ENCODE results near the gene MYH9. TPM values are rescaled to one million over a fixed set of nuclear protein-coding genes. Genes with fewer than 3 reads are reported as not detected.
"Not testable (repeated sequence)": the region's sequence is repeated elsewhere in the genome, so short reads cannot be mapped to it uniquely, and the experiment has no call there.

Gene MYH9
- total RNA-seq, 2 donors from 2014 or later: 581 to 641 TPM

DNA sequence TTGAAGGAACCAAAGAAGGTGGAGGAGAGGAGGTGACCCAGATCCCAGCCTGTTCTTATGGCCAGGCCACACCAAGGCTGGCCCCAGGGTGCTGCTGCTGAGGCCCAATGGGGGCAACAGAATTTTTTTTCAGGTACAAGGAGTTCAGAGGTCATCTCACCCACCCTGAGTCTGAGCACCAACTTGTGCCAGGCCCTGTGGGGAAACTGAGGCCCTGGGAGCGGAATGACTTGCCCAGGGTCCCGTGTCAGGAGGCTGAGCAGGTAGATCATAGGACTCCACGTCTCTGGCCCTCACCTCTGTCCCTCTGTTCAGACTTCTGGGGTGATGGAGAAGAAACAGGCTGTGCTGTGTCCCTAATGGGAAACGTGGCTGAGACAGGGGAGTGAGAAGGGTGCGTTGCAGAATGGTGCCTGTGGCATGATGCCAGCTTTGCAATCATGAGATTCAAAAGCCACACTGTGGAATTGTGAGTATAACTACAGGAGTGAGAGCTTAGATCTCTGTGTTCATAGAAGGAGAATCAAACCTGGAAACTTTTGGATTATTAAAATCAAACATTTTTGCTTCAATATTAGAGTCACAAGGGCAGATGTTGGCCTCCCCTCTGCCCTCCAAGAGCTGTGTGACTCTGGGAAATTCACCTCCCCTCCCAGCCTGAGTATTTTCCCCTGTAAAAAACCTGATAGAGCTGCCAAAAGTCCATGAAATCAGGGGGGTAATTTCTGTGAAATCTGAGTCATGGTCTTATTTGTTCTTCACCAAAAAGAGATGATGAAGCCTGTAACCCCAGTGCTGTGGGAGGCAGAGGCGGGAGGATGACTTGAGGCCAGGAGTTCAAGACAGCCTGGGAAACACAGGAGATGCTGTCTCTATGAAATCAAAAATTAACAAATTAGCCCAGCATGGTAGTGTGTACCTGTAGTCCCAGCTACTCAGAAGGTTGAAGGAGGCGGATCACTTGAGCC lies 134.0 kb downstream of the MYH9 start:
- intact Hi-C loops (cut with DNase I, micrococcal nuclease): no loop called here
- DNase-seq (no peak), ATAC-seq (no peak)

DNA sequence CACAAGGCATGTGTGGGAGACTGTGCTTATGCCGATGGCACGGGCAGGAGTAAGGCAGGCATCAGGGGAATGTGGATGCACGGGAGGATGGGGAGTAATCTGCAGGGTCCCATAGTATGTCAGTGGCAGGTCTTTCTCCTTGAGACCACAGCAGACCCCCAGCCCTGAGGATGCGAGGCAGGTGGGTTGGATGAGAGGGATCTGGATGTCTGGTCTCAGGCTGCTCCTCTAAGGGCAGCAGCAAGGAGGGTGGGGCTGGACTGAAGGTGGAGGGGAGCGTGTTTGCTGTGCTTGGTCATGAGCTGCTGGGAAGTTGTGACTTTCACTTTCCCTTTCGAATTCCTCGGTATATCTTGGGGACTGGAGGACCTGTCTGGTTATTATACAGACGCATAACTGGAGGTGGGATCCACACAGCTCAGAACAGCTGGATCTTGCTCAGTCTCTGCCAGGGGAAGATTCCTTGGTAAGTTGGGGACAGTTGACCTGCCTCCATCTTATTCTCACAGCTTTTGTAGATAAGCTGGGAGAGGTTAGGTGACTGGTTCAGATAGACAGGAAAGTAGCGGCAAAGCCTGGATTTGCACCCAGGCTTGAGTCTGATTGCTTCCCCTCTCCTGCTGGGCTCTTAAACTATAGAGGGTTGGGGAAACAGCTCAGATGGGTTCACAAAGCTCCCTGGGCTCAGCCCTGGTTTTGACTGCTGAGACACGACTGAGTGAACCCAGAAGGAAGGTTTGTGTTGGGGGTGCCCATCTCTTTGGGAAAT lies 134.8 kb downstream of the MYH9 start, which contains the start of gene APOL1:
APOL1 (plus strand) TSS at position 380 of the 769 bp plus-strand sequence. CDS start 1,823 bp downstream, outside the sequence.
- ATAC-seq (peak; percentile 94), DNase-seq (peak; percentile 56 to 79)
- intact Hi-C loops (cut with DNase I, micrococcal nuclease): no loop called here

DNA sequence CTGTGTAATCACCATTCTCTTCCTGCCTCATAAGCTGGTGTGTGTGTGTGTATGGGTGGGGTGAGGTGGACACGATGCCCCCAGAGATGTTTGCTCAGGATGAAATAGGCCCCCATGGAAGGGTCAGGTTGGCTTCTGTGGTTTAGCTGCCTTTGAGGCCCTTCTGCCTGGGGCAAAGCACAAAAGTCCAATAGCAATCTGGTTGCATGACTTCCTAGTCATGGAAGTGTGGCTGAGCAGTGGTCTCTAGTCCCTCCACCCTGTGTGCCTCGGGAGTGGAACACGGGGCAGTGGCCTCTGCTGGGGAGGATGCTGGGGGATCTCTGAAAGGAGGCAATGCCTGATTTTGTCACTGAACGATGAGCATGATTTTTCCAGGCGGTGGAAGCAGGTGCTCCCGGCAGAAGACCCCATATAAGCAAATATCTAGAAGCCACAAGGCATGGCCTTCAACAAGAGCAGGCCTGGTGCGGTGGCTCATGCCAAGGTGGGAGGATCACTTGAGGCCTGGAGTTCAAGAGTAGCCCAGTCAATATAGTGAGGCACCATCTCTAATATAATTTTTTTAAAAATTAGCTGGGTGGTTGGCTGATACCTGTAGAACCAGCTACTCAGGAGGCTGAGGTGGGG lies 135.7 kb downstream of the MYH9 start:
- ATAC-seq; intact Hi-C loops (cut with DNase I, micrococcal nuclease); DNase-seq: not testable (repeated sequence)

DNA sequence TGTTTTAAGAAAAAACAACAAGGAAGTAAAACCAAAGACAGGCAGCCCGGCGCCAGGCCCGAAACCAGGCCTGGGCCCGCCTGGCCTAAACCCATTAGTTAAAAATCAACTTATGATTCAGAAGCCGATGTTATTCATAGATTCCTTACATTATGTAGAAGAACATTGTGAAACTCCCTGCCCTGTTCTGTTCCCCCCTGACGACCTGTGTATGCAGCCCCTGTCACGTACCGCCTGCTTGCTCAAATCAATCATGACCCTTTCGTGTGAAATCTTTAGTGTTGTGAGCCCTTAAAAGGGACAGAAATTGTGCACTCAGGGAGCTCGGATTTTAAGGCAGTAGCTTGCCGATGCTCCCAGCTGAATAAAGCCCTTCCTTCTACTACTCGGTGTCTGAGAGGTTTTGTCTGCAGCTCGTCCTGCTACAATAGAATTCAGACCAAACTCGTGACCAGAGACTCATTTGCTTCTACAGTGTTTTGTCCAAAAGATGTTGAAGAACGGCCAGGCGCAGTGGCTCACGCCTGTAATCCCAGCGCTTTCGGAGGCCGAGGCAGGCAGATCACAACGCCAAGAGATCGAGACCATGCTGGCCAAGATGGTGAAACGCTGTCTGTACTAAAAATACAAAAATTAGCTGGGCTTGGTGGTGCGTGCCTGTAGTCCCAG lies 137.3 kb downstream of the MYH9 start:
- intact Hi-C loops (cut with DNase I, micrococcal nuclease); ATAC-seq; DNase-seq: not testable (repeated sequence)

DNA sequence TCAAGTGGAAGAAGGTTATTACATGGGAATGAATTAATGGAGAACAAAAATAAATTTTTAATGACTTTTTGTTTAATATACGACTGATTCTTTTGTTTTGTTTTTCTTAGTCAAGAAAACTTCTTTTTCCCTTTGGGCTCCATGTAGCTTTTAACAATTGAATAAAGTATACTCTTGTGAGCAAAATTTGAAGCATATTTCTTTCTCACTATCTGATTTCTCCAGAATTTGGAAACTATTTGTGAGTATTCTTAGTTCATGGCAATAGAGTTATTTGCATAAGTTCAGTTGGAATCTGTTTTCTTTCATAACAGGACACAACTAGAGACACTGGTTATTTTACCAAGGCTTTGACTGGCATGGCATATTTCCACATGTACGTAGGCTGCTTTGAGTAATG lies 138.6 kb downstream of the MYH9 start:
- no peak for ATAC-seq
- intact Hi-C loops (cut with DNase I, micrococcal nuclease): no loop called here
- no peak for DNase-seq

DNA sequence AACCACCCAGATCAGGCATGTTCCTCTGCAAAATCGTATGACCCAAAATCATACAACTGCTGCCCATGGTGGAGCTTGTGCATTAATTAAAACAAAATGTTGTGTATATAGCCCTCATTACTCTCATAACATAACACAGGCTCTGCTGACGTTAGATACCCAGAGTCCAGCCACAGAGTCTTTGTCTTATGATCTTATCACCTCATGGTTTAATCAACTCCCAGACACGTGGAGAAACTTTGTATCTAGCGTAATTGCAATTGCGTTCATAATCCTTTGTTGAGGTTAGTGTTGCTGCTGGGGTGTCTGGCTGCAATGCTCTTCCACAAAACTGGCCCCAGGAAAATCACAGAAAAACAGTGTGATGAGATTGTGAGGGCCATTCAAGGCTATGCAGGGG lies 139.8 kb downstream of the MYH9 start:
- DNase-seq: no peak
- intact Hi-C loops (cut with DNase I, micrococcal nuclease): no loop called here
- no peak for ATAC-seq

DNA sequence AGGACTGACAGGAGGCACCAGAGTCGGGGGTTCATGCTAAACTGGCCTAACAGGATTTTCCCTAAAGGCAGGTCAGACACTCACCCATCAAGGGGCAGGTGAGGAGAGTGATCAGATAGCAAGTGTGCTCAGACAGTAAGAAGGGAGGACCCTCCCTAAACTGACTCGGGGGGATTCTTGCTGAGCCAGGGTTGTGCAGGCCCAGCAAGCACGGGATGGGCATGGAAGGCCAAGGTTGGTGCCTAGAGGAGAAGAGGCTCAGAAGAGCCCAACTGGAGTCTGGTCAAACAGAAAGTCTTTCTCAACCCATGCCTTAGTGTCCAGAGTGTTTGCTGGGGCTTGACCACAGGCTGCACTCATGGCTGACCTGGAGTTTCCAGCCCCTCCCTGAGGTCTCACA lies 141.0 kb downstream of the MYH9 start:
- intact Hi-C loops (cut with DNase I, micrococcal nuclease): no loop called here
- ATAC-seq: no peak
- DNase-seq: no peak

DNA sequence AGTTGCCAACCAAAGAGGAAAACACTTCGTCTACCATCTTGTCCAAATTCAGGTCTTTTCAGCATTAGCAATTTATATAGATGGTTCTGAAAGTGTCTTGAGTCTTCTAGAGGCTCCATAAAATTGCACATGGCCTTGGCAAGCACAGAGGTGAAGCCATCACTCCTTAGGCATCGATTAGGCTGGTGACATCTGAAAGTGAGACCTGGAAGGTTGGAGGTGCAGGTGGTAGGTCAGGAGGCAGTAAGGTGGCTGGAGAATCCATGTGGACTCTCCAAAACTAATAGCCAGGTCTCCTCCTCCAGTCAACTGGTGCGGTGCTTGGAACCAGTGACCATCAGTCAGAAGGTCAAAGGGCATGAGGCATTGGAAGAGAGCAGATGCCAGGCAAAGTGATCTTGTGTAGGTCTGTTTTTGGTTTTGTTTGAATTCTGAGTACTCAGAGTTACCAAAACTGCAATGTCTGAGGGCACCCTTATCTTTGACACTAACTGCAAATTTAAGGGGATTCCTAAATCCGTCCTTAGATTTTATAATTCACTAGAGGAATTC lies 141.9 kb downstream of the MYH9 start:
- no peak for ATAC-seq
- DNase-seq: no peak
- intact Hi-C loops (cut with DNase I, micrococcal nuclease): no loop called here

DNA sequence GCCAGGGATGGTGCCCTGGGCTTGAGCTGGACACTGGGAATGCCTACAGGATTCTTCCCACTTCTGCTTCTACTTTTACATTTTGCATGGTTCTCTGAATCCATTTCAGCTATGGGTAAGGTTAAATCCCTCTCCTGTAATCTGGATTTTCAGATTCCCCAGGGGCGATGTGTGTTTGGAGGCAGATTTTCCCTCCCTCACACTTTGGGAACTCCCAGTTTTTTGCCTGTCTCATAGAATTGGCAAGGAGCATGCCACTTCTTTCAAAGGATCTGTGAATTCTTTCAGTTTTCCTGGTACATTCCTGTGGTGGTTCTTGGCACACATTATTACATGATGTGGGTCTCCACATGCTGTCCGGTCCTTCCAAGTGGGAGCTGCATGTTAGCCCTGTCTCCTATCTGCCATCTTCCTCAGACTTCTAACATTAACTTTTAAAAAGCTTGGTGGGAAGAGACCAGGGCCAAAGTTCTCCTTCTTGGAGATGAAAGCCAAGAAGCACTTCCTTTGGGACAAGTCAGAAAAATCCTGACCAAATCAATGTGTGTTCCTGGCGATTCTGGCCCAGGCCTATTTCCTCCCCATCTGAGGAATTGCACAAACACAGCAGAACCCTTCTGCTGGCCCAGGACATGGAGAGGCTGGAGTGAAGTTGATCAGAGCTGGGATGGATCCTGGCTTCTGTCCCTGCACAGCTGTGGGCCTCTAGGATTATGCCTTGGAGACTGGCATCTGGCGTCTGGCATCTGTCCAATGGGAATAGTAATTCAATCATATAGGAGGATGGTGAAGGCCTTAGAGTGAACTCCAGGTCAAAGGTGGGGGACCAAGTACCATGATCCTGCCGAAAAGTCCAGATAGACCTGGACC lies 143.0 kb downstream of the MYH9 start:
- intact Hi-C loops (cut with DNase I, micrococcal nuclease): no loop called here
- ATAC-seq (no peak), DNase-seq (no peak)

DNA sequence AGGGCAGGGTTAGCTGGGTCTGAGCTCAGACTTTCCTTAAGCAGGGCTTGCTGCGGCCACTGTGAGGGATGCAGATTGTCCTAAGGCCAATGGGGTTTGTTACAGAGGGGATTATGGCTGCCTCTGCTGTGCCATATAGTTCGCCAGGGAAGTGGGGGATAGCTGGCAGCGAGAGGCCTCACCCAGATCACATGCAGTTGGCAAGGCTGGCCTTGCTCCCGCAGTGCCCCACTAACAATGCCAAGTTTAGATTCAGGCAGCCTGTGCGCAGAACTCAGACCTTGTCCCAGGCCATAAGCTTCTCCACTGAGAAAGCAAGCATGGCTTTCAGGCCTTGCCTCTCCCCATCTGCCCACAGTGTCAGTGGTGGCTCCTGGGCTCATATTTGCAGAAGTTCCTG lies 143.8 kb downstream of the MYH9 start:
- intact Hi-C loops (cut with DNase I, micrococcal nuclease): no loop called here
- no peak for ATAC-seq
- DNase-seq: no peak

DNA sequence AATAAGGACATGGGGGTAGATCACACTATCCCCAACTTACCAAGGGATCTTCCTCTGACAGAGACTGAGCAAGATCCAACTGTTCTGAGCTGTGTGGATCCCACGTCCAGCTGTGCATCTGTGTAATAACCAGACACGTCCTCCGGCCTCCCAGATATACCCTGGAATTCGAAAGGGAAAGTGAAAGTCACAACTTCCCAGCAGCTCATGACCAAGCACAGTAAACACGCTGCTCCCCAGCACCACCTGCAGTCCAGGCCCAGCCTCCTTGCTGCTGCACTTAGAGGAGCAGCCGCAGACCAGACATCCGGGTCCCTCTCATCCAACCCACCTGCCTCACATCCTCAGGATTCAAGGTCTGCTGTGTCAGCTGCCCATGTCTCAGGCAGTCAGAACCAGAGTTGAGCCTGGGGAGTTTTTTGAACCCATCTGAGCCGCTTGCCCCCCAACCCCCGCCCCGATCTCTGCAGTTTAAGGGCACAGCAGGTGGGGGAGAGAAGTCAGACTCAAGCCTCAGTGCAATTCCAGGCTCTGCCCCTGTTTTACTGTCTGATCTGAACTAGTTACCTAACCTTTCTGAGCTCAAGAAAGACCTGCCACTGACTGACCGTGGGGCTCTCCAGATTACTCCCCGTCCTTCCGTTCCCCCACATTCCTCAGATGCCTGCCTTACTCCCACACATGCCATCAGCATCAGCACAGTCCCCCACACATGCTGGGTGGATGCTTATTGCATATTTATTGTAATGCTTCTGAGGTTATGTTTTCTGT lies 148.2 kb downstream of the MYH9 start, which contains the start of gene APOL2:
APOL2 (minus strand) TSS at position 127 of the 771 bp plus-strand sequence. CDS start 6,365 bp downstream, outside the sequence.
- intact Hi-C loops (cut with DNase I, micrococcal nuclease): no loop called here
- ATAC-seq: peak; percentile 96
- peak; percentile 88 to 95 for DNase-seq

DNA sequence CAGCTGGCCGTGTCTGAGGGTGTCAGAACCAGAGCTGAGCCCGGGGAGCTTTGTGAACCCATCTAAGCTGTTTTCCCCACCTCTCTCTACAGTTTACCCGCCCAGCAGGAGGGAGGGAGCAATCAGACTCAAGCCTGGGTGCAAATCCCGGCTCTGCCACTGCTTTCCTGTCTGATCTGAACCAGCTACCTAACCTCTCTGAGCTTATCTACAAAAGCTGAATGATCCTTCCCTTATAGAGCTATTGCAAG lies 148.7 kb downstream of the MYH9 start:
- ATAC-seq: peak; percentile 44
- intact Hi-C loops (cut with DNase I, micrococcal nuclease): no loop called here
- DNase-seq: peak in 1 of 2 donors; percentile 29

DNA sequence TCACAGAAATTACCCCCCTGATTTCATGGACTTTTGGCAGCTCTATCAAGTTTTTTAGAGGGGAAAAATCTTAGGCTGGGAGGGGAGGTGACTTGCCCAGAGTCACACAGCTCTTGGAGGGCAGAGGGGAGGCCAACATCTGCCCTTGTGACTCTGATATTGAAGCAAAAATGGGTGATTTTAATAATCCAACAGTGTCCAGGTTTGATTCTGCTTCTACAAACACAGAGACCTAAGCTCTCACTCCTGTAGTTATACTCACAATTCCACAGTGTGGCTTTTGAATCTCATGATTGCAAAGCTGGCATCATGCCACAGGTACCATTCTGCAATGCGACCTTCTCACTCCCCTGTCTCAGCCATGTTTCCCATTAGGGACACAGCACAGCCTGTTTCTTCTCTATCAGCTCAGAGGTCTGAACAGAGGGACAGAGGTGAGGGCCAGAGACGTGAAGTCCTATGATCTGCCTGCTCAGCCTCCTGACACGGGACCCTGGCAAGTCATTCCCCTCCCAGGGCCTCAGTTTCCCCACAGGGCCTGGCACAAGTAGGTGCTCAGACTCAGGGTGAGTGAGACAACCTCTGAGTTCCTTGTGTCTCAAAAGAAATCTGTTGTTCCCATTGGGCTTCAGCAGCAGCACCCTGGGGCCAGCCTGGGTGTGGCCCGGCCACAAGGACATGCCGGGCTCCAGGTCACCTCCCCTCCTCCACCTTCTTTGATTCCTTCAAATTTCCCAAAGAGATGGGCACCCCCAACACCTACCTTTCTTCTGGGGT lies 149.2 kb downstream of the MYH9 start:
- DNase-seq (peak in 1 of 2 donors; percentile 52), ATAC-seq (peak; percentile 70)
- intact Hi-C loops (cut with DNase I, micrococcal nuclease): no loop called here

DNA sequence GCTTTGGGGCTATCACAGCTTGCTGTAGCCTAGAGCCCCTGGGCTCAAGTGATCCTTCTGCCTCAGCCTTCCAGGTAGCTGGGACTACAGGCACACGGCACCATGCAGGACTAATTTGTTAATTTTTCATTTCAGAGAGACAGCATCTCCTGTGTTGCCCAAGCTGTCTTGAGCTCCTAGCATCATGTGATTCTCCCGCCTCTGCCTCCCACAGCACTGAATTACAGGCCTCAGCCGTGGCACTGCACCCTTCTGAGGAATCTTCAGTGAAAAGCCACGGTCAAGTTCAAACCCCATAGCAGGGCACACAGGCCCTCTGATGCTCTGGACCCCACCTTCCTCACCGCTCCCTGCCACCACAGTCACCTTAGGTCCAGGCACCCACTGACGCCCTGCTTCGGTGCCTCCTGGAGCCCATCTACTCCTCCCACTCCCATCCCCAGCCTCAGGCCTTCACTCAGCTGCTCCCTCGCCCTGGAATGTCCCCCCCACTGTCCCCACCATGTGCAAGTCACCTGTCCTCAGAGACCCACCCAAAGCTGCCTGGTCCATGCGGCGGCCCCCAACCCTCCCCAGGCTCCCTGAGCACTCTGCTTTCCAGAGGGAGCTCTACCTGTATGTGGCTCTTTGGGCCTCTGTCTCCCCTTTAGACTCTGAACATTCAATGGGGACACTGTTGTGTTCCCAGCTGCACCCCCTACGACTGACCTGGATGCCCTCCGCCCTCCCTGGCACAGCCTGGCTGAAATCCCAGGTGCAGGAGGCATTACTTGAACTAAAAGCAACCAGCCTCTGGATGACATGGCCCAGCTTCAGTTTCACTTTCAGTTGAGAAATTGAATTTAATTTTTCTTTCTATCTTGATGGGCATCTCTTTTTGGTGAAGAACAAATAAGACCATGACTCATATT lies 150.1 kb downstream of the MYH9 start:
- intact Hi-C loops (cut with DNase I, micrococcal nuclease): no loop called here
- peak; percentile 41 for ATAC-seq

More for the DNA sequence above, 150.1 kb downstream of the MYH9 start:
- no peak for DNase-seq

Data from left colon (tissue), 2 donors.